Measurements from ENCODE around the gene RIT2.

DNA sequence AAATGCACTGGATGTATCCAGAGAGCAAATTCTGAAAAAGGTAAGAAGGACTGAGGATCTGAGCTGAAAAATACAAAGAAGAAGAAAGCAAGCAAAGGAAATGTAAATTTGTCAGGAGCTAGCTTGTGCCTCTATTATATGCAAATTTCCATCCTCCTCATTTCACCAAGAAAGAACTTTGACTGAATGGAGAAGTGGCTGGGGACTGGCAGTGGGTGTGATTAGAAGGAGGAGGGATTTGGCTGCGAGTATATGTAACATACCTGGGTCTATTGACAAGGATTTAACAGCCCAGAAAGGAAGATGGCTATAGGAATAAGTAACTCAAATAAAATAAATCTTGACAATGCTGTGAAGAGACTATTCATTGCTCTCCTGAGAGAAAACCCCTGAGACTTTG lies 19.4 kb upstream of the RIT2 start:
- TF ChIP-seq POLR2A (IDR thresholded peaks at IDR 0.05) = no peak
- TF ChIP-seq, protein P1, sequence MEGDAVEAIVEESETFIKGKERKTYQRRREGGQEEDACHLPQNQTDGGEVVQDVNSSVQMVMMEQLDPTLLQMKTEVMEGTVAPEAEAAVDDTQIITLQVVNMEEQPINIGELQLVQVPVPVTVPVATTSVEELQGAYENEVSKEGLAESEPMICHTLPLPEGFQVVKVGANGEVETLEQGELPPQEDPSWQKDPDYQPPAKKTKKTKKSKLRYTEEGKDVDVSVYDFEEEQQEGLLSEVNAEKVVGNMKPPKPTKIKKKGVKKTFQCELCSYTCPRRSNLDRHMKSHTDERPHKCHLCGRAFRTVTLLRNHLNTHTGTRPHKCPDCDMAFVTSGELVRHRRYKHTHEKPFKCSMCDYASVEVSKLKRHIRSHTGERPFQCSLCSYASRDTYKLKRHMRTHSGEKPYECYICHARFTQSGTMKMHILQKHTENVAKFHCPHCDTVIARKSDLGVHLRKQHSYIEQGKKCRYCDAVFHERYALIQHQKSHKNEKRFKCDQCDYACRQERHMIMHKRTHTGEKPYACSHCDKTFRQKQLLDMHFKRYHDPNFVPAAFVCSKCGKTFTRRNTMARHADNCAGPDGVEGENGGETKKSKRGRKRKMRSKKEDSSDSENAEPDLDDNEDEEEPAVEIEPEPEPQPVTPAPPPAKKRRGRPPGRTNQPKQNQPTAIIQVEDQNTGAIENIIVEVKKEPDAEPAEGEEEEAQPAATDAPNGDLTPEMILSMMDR (IDR thresholded peaks at IDR 0.05 in 4 of 5, conservative IDR thresholded peaks at IDR 0.05 in 1 of 5) = no peak
